GM21360 (cell line): ENCODE measurements around the gene PIEZO2.
"Not testable (repeated sequence)": the region's sequence is repeated elsewhere in the genome, so short reads cannot be mapped to it uniquely, and the experiment has no call there.

Experiments
- ATAC-seq: cut with Tn5 transposase; IDR thresholded peaks from one replicate; pipeline ENCODE4 v1.9.1; 2021; ENCODE audit warnings: mild to moderate bottlenecking, moderate library complexity; ENCODE audit not compliant: unreplicated experiment

Gene PIEZO2

GRCh38 chr18:10935588-10935987, 213.8 kb downstream of the PIEZO2 start:
- no peak for ATAC-seq

GRCh38 chr18:10933648-10934047, 215.7 kb downstream of the PIEZO2 start:
- not testable (repeated sequence) for ATAC-seq

- ATAC-seq = no peak
Observed at GRCh38 chr18:10930076-10930475, 219.3 kb downstream of the PIEZO2 start.

GRCh38 chr18:10928772-10929373, 220.5 kb downstream of the PIEZO2 start:
- no peak for ATAC-seq

- ATAC-seq = peak; percentile 54
Observed at GRCh38 chr18:10928011-10928771, 221.2 kb downstream of the PIEZO2 start.

GRCh38 chr18:10927286-10927992, 221.9 kb downstream of the PIEZO2 start:
- ATAC-seq = no peak

GRCh38 chr18:10926621-10927161, 222.7 kb downstream of the PIEZO2 start:
- no peak for ATAC-seq

GRCh38 chr18:10924290-10924689, 225.1 kb downstream of the PIEZO2 start:
- no peak for ATAC-seq

- ATAC-seq = no peak
Observed at GRCh38 chr18:10923551-10924070, 225.8 kb downstream of the PIEZO2 start.

GRCh38 chr18:10923141-10923540, 226.2 kb downstream of the PIEZO2 start:
- no peak for ATAC-seq

- not testable (repeated sequence) for ATAC-seq
Observed at GRCh38 chr18:10922712-10923111, 226.7 kb downstream of the PIEZO2 start.

- not testable (repeated sequence) for ATAC-seq
Observed at GRCh38 chr18:10920309-10920708, 229.1 kb downstream of the PIEZO2 start.

- no peak for ATAC-seq
Observed at GRCh38 chr18:10919851-10920250, 229.5 kb downstream of the PIEZO2 start.

- no peak for ATAC-seq
Observed at GRCh38 chr18:10916865-10917264, 232.5 kb downstream of the PIEZO2 start.

- ATAC-seq = no peak
Observed at GRCh38 chr18:10916387-10916786, 233.0 kb downstream of the PIEZO2 start.

GRCh38 chr18:10915748-10916147, 233.6 kb downstream of the PIEZO2 start:
- ATAC-seq = not testable (repeated sequence)

- not testable (repeated sequence) for ATAC-seq
Observed at GRCh38 chr18:10914610-10915009, 234.8 kb downstream of the PIEZO2 start.

GRCh38 chr18:10913919-10914318, 235.4 kb downstream of the PIEZO2 start:
- no peak for ATAC-seq

- no peak for ATAC-seq
Observed at GRCh38 chr18:10912790-10913545, 236.4 kb downstream of the PIEZO2 start.

- no peak for ATAC-seq
Observed at GRCh38 chr18:10909724-10910123, 239.6 kb downstream of the PIEZO2 start.

- no peak for ATAC-seq
Observed at GRCh38 chr18:10908760-10909159, 240.6 kb downstream of the PIEZO2 start.
